8988T (cell line): ENCODE results near the gene OR2T10.
"Not testable (repeated sequence)": the region's sequence is repeated elsewhere in the genome, so short reads cannot be mapped to it uniquely, and the experiment has no call there.

Experiments
- DNase-seq: peaks from one replicate; pipeline ENCODE4 v3.0.0; 2011

OR2T10 gene

DNA sequence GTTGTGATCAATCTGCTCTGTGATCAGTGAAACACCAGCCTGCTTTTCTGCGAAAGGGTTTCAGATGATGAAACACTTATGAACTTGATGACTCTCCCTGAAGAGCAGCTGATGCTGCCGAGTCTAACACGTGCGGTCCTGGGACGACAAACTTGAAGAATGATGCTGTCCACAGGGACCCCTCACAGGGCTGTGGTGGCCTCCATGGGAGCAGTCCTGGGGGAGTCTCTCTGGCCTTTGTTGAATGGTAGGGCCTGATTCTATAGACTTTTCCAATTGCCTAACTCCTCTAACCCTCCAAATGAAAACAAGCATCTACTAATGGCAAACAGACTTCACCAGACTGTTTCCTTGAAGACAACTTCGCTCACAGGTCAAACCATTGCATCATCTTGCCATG lies at the start of gene OR2T10:
Gene OR2T10, minus strand, starts transcription at position 112 of the 400 bp plus-strand sequence. CDS start 3,932 bp downstream, outside the sequence.
- no peak for DNase-seq

DNA sequence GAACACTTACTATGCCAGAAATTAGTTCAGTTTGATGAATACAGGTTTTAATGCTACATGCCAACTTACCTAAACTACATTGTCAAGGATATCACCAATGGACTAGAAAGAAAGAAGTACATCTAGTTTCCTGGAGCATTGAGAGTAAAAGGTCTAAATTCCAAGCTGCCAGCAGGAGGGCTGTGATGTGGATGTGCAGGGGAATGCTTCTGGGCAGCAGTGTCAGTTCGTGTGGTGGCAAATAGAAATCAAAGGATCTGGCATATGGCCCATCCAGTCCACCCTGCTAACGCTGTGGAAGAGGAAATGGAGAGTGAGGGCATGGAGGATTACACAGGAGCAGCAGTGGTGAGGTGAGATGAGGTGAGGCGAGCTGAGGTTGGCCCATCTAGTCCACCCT lies 47.7 kb upstream of the OR2T10 start, which contains the start of gene OR2T35:
Gene OR2T35, minus strand, starts transcription at position 101 of the 400 bp plus-strand sequence. CDS start 6,020 bp downstream, outside the sequence.
- not testable (repeated sequence) for DNase-seq

DNA sequence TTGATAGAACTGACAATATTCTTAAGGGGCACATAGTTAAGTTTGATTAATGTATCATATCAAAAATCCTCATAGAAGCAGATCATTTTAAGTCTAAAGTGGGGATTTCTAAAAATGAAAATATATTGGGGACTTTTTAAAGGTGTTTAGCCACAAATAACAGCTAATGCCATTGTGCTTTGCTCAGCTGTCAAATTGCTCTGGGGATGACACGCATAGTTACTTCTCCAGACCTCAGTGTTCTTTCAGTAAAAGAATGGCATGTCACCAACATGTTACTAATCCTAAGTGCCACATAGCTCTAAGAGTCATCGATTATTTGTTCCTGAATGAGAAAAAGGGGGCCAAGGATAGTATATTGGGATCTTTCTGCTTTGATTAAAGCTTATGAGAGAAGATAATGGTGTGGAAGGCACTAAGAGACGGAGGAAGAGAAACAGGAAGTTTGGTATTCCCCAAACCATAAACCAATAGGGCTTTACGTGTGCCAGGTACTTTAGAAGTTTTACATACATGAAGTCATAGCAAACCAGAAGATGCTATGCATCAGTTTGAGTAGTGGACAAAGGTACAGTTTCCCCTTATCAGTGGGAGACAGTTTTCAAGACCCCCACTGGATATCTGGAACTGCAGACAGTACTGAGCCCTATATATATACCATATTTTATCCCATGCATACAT lies 45.6 kb upstream of the OR2T10 start:
- not testable (repeated sequence) for DNase-seq

DNA sequence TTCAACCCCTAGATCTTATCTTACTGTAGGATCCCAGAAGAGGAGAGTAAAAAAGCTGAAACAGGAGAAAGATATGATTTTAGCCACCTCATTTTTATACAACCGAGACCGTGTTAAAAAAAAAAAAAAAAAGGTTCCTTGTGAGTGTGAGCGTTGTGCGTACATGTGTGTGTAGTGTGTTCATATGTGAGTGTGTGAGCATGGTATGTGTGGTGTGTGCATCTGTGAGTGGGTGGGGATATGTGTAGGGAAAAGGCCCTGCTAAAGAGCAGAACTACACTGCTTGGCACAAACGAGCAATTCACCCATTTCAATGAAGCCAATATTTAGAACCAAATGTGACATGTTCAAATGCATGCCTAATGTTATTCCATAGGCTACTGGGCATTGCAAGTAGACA lies 44.1 kb upstream of the OR2T10 start:
- not testable (repeated sequence) for DNase-seq

GRCh38 chr1:248640906-248641305 lies 43.4 kb upstream of the OR2T10 start:
- DNase-seq, result not testable (repeated sequence)

GRCh38 chr1:248639652-248640051 lies 42.2 kb upstream of the OR2T10 start:
- DNase-seq, result not testable (repeated sequence)

DNA sequence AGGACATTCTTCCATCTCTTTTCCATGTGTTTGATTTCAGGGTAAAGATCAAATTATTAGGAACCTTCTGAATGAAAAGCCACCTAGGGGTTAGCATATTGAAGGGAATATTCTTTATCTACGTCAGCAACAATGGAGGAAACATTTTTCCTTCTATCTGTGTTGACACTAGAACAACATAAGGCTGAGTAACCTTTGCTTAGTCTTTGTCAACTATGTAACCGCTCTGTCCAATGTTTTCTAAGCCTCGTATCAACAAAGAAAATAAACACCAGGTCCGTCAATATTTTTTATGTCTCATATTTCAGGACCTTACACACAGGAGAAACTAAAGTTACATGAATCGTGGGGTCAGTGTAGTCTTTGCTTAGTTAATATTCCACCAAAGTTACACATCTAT lies 39.1 kb upstream of the OR2T10 start:
- not testable (repeated sequence) for DNase-seq

- DNase-seq, result not testable (repeated sequence)
Measured at GRCh38 chr1:248634991-248635390, 37.5 kb upstream of the OR2T10 start, which contains the start of gene OR2T11. TSS of gene OR2T11 (minus strand) at chr1:248635091. CDS start at chr1:248627128, 7,963 bp downstream.

DNA sequence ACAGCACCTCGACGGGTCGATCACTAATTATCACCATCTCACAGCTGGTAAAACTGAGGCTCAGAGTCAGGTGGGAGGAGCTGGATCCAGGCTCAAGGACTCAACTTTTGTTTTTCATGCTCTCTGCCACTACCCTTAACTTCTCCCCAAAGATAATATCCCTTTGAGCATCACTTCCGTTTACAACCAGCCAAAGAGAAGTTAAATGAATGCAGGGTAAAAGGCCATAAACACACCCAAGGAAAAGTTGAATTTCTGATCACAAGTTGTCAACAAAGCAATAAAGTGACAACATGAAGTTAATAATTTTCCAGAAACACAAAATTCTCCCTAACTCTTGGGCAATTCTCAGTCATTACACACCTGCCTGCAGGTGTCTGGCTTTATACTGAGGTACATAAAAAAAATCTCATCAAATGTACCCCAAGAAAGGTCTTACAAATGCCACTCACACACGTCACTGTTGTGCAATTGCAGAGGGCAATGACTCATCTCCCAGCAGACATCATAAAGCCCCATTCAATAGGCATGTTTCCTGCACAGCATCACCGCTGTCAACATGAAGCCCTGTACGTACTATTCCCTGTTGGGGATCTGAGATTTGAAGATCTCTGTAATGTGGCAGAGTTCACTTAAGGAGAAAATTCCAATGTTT lies 34.0 kb upstream of the OR2T10 start:
- no peak for DNase-seq

DNA sequence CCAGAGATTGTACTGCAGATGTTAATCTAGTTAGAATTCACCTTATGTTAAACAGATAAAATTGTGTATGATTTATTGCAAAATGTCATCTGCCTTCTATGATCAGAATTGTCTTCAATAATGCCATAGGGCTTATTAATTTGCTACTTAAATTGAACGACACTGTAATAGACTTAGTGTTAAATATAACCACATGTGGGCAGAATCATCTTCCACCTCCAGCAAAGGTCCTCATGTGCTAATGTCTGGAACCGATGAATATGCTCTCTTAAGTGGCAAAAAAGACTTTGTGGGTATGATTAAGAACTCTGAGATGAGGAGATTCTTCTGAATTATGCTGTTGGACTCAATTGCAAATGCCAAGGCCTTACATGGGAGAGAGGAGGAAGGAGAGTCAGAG lies 33.1 kb upstream of the OR2T10 start:
- DNase-seq, result no peak

GRCh38 chr1:248627971-248628844 lies 30.7 kb upstream of the OR2T10 start:
- no peak for DNase-seq

DNA sequence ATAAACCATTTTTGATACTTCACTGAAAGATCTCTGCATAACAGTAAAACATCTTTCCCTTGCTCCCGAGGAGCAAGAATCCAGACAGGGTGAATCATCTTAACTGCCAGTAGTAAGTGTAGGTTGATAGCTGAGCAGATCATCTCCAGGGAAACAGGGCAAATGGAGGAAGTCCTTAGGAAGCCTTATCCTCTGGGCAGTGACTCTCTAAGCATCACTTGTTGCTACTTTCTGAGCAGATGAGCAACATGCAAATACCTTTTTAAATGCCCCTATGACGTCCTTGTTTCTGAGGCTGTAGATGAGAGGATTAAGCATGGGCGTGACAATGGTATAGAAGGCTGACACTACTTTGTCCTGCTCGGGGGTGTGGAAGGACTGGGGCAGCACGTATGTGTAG lies 28.5 kb upstream of the OR2T10 start:
- DNase-seq, result no peak

DNA sequence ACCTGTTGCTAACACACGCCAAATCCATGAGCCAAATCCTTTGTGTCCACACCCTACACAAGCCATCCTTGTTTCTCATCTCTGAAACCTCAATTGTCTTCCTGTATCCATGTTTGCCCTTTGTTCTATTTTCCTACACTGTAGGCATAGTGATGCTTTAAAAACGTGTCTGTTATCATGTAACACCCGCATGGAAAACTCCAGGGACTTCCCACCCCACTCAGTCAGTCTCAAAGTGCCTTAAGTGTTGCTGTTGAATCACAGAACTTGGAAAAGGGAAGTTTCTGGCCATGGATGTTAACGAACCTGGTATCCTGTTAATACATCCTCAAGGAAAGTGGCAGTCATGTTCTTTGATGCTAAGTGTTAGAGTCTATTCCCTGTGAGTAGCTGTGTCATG lies 27.7 kb upstream of the OR2T10 start:
- no peak for DNase-seq

DNA sequence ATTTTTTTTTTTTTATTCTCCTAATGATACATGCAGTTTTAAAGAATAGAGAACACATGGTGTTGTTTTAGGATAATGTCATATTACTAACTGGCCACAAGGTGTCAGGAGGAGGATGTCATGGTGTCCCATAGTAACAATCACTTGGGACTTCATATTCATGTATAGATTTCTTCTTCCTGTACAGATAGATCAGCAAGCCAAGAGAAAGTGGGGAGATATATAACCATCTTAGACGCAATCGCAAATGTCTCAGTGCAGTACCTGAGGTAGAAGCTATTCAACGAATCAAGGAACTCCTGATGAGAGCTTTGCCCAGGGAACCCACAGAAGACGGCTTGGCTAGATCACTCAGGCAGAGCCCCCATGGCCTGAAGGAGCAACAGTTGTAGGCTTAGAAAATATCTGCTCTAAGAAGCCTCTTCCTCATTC lies 25.1 kb upstream of the OR2T10 start:
- no peak for DNase-seq

- DNase-seq, result no peak
Measured at GRCh38 chr1:248621770-248622169, 24.3 kb upstream of the OR2T10 start.

DNA sequence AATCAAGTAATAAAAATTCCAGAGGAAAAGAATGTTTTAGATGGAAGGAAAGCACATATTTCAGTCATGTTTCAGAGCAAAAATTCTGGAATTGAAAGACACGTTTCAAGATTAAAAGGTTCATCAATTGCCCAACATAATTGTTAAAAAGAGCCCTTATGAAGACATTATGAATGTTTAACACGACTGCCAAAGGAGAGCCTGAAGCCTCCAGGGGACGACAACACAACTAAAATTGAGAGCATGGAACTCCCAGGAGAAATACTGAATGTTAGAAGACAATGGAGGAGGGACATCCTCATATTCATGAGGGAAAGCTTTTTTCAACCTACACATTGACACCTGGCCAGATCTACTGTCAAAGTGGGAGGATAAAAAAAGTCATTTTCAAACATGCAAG lies 21.4 kb upstream of the OR2T10 start:
- no peak for DNase-seq

DNA sequence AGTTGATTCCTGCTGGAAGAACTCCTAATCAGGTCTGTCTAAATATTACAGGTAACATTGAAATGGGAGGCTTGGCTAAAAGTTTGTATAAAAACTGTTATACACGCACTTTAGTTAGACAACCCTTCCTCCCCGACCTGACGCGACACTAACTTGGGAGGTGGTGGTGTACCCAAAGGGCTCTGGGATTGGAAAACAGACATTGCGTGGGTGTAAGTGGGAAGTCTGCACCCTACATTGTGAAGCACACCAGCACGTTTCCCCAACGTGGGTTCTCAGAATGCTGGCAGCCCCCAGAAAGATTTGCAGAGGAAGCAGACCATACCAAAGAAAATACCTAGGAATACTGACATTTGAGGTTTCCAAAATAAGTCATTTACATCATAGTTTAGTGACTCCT lies 20.6 kb upstream of the OR2T10 start:
- no peak for DNase-seq

DNA sequence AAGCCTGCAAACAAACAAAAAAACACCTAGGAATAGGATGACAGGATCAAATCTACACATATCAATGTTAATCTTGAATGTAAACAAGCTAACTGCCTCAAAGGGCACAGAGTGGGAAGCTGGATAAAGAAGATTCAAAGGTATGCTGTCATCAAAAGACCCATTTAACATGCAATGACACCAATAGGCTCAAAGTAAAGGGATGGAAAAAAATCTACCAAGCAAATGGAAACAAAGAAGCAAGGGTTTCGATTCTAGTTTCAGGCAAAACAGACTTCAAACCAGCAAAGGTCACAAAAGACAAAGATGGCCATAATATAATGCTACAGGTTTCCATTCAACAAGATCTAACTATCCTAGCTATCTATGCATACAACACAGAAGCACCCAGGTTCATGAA lies 16.2 kb upstream of the OR2T10 start:
- no peak for DNase-seq

DNA sequence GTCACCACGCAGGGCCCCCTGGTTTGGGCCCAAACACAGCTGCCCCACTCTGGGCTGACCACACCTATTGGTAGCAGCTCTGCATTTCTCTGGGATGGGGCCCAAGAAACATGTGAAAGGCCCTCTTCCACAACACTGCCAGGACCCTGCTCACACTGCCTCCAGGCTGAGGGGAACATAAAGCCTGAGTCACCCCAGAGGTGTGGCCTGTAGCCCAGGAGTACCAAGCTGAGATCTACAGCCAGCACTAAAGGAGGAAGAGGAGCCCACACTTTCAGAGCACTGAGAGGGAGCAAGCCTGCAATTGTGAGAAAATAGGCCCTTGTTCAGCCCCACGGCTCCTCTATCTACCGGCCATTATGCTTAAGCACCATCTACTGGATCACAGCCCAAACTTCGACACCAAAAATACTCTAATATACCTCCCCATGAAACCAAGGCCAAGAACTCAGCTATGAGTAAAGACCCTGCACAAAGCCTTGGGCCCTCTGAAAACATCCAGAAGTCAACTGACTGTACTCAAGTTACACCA lies 14.4 kb upstream of the OR2T10 start:
- no peak for DNase-seq

DNA sequence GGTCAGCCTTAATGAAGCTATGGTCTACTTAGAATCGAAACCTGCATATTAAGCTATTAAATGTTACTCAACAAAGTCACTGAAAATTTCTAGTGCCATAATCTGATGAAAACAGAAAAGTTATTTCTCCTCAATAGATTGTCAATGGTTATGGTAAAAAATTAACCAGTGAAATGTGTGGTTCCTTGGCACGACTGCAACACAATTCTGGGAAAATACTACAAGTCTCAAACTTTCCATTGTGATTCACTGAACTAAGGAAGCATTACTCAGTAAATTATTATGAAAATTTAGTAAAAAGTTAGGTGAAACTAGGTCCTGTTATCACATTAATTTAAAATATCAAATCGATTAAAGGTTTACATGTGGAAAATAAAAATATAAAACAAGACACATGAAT lies 12.8 kb upstream of the OR2T10 start:
- no peak for DNase-seq

DNA sequence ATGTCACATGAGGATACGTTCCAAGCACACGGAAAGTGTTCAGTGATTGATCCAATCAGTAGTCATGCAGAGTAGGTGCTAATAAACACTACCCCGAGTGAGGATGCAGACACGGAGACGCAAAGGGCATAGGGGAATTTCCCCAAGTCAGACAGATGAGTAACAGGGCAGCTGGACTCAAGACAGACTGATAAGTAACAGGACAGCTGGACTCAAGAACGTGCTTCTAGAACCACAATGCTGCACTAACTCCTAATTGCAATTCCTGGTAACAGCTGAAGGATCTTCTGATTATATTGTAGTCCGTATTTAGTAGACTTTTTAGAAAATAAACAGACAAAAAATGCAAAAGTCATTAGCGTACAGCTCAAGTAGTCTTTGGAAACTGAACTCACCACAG lies 1.9 kb upstream of the OR2T10 start:
- no peak for DNase-seq

GRCh38 chr1:248596615-248597014 lies 885 bp downstream of the OR2T10 start:
- no peak for DNase-seq

DNA sequence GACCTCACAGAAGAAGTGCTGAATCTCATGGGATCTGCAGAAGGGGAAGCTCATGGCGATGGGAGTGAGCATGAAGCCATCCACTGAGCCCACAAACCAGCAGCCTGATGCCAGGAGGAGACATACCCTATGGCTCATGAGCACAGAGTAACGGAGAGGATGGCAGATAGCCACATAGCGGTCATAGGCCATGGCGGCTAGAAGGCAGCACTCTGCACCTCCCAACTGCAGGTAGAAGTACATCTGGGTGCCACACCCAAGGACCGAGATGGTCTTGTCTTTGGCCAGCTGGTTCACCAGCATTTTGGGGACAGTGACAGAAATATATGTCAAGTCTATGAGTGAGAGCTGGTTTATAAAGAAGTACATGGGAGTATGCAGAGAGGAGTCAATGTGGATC lies 4.3 kb downstream of the OR2T10 start:
- no peak for DNase-seq
